Amniotic epithelial cell (primary cell): Measurements from ENCODE around the gene RASL10A.
"Not testable (repeated sequence)": the region's sequence is repeated elsewhere in the genome, so short reads cannot be mapped to it uniquely, and the experiment has no call there.

Experiments used
- DNase-seq: peaks from one replicate; pipeline ENCODE4 v3.0.0-alpha.2; 2010; ENCODE audit warnings: low read depth

RASL10A gene

GRCh38 chr22:29315286-29316140 is at the start of gene RASL10A:
Gene RASL10A (minus strand): TSS chr22:29315697. CDS start chr22:29315246, 451 bp downstream.
- DNase-seq, result no peak

- peak; percentile 69 for DNase-seq
Measured at GRCh38 chr22:29359469-29359868, 44.0 kb upstream of the RASL10A start.

GRCh38 chr22:29357193-29357890 is 41.8 kb upstream of the RASL10A start:
- not testable (repeated sequence) for DNase-seq

- DNase-seq, result no peak
Measured at GRCh38 chr22:29353860-29354259, 38.4 kb upstream of the RASL10A start.

GRCh38 chr22:29353286-29353685 is 37.8 kb upstream of the RASL10A start:
- no peak for DNase-seq

- no peak for DNase-seq
Measured at GRCh38 chr22:29352778-29353177, 37.3 kb upstream of the RASL10A start.

- no peak for DNase-seq
Measured at GRCh38 chr22:29351891-29352290, 36.4 kb upstream of the RASL10A start.

GRCh38 chr22:29351042-29351441 is 35.5 kb upstream of the RASL10A start:
- DNase-seq, result no peak

GRCh38 chr22:29348956-29349355 is 33.5 kb upstream of the RASL10A start:
- no peak for DNase-seq

- DNase-seq, result no peak
Measured at GRCh38 chr22:29348041-29348440, 32.5 kb upstream of the RASL10A start.

- DNase-seq, result no peak
Measured at GRCh38 chr22:29346659-29347058, 31.2 kb upstream of the RASL10A start.

- peak; percentile 7 for DNase-seq
Measured at GRCh38 chr22:29345932-29346331, 30.4 kb upstream of the RASL10A start.

- not testable (repeated sequence) for DNase-seq
Measured at GRCh38 chr22:29344889-29345288, 29.4 kb upstream of the RASL10A start.

GRCh38 chr22:29344137-29344536 is 28.6 kb upstream of the RASL10A start:
- peak; percentile 96 for DNase-seq

- DNase-seq, result peak; percentile 31
Measured at GRCh38 chr22:29343313-29343805, 27.9 kb upstream of the RASL10A start.

GRCh38 chr22:29342577-29343312 is 27.2 kb upstream of the RASL10A start:
- no peak for DNase-seq

- no peak for DNase-seq
Measured at GRCh38 chr22:29342177-29342576, 26.7 kb upstream of the RASL10A start.

- no peak for DNase-seq
Measured at GRCh38 chr22:29341849-29342127, 26.3 kb upstream of the RASL10A start.

- no peak for DNase-seq
Measured at GRCh38 chr22:29341056-29341848, 25.8 kb upstream of the RASL10A start.

- DNase-seq, result no peak
Measured at GRCh38 chr22:29340566-29340965, 25.1 kb upstream of the RASL10A start.

- no peak for DNase-seq
Measured at GRCh38 chr22:29339381-29340235, 24.1 kb upstream of the RASL10A start.
